ENCODE results near the gene ELN.

The ELN gene

DNA sequence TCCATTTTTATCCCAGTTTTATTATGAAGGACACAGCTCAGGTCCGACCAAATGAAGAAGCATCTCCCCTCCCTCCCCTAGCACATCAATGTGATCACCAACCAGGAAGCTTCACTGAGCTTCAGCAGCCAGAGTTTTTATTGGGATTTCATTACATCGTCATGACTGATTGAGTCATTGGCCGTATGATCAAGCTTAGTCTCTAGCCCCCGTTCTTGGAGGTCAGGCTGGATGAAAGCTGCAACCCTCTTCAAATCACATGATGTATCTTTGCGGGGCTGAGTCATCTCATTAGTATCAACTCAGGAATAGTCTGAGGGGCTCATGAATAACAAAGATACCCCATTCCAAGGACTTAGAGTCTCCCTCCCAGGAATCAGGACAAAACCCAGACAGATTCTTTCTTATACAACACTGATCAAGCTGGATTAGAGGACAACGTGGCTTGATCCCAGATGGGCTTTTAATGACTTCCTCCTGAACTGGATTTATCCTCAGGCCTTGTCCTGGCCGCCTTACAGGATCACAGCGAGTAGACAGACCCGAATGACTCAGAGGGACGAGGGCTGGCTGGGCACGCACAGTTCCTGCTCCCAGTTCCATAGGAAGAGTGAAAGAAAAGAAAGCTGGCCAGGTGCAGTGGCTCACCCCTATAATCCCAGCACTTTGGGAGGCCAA is 70.1 kb downstream of the ELN start:
- no peak for DNase-seq

DNA sequence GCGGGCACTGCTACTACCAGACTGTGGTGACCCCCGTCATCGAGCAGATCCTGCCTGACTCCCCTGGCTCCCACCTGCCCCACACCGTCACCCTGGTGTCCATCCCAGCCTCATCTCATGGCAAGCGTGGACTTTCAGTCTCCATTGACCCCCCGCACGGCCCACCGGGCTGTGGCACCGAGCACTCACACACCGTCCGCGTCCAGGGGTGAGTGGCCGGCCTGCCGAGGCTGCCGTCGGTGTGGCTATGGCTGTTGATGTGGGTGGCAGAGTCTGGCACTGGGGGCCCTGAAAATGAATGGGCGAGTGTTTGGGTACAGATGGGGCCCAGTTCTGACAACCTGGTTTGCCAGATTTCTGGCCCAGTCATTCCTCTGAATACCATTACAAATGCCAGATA is 71.1 kb downstream of the ELN start:
- no peak for DNase-seq

DNA sequence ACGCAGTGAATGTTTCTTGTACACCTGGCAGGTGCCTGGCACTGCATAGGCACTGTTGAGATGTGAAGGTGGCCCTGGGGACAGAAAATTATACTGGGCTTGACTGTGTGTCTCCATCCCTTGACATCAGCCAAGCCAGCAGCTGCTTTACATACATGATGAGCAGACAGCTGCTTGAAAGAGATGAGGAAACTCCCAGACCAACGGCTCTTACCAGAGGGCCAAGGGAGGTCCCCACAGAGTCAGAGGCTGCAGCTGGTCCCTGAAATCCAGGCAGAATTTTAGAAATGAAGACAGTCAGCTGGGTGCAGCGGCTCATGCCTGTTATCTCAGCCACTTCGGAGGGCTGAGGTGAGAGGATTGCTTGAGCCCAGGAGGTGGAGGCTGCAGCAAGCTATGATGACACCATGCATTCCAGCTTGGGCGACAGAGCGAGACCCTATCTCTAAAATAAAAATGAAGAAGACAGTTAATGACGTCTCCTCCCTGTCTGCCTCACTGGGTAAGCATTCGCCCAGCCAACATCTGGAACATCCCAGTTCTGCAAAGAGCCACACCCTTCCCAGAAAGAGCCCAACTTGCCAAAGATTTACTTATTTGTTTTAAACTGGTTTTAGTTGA is 73.2 kb downstream of the ELN start:
- DNase-seq = no peak

DNA sequence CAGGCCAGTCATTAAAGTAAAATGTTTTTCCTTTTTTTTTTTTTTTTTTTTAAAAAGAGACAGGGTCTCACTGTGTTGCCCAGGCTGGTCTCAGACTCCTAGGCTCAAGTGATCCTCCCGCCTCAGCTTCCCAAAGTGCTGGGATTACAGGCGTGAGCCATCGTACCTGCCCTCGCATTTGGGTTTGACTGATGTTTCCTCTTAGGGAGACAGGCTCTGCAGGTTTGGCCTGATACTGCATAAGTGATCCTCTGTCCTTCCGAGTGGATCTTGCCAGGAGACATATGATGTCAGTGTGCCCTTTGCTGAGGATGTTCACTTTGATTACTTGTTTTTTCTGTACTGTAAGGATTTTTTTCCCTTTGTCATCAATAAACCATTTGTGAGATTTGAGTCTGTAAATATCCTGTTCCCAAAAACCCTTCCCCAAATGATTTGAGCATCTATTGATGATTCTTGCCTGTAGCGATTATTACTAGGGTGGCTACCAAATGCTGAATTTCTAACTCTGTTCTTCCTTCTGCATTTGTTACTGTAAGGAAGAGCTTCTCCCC is 75.3 kb downstream of the ELN start:
- DNase-seq = no peak

DNA sequence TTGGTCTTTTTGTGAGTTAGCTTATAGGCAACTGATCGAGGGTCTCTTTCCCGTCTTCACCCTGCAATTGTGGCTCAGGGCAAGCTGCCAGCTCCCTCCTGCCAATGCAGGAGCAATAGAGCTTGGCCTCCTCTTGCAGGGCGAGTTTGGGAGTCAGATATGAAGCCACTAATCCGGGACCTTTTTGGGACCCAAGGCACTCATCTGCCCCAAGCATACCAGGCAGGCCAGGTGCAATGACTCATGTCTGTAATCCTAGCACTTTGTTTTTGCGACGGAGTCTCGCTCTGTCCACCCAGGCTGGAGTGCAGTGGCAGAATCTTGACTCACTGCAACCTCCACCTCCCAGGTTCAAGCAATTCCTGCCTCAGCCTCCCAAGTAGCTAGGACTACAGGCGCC is 76.7 kb downstream of the ELN start:
- DNase-seq = no peak

DNA sequence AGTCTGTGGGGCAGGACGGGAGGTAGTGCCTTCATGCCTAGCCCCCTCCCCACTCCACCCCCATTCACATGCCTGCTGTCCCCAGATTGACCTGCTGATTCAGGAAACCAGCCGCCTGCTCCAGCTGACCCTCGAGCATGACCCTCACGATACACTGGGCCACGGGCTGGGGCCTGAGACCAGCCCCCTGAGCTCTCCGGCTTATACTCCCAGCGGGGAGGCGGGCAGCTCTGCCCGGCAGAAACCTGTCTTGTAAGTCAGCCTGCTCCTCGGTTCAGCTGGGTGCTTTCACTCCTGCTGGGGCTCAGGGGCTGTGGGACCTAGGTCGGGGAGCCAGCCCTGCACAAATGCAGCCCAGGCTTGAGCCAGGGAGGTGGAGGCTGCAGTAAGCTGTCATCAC is 78.0 kb downstream of the ELN start:
- DNase-seq = no peak

DNA sequence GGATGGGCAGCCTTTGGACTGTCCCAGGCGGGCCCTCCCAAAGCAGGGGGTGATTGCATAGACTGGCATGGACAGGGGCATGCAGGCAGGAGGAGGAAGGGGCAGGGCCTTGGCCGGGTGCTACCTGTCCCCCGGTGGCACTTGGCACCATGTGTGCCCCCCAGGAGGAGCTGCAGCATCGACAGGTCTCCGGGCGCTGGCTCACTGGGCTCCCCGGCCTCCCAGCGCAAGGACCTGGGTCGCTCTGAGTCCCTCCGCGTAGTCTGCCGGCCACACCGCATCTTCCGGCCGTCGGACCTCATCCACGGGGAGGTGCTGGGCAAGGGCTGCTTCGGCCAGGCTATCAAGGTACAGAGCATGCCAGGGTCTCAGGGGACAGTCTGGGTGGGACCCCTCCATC is 78.9 kb downstream of the ELN start:
- DNase-seq = no peak

DNA sequence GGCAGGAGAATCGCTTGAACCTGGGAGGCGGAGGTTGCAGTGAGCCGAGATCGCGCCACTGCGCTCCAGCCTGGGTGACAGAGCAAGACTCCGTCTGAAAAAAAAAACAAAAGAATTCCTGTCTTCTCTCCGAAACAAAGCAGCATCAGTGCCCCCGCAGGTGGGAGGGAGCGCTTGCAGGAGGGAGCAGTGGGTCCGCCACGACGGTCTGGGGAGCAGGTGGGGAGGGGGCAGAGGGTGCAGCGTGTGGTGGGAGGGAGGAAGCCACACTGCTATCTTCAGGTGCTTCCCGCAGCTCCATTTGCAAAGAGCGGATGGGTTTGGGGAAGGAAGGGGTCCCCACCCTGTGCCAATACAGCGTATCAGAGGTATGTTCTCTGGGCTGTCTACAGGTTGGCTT is 87.4 kb downstream of the ELN start:
- no peak for DNase-seq

DNA sequence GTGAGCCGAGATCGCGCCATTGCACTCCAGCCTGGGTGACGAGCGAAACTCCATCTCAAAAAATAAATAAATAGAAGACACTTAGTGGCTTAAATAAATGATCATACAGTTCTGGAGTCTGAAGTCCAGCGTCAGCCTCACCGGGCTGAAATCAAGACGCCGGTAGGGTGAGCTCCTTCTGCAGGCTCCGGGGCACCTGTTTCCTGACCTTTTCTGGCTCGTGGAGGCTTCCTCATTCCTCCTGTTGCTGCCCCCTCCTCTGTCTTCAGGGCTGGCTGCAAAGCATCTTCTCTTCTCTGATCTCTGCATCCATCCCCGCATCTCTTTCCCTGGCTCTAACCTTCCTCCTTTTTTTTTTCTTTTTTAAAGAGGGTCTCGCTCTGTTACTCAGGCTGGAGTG is 88.4 kb downstream of the ELN start:
- DNase-seq = no peak
